ENCODE data around the gene DSCAM. TPM values are rescaled to one million over a fixed set of nuclear protein-coding genes. Genes with fewer than 3 reads are reported as not detected.

DSCAM gene
- total and polyA plus RNA-seq, 10 of the 15 experiments (the other 5 are each of a cell fraction or from before 2014, with no cell fraction given): not detected

- WGBS (ENCODE audit: insufficient coverage, insufficient replicate concordance, low lambda C conversion rate, missing lambda C conversion rate): 26% methylated on average over 9 of the region's 9 CpGs
- in situ Hi-C loops (cut with MboI): no loop called here
These were observed 575.8 kb downstream of the DSCAM start for GRCh38 chr21:40271164-40271563.

More at GRCh38 chr21:40271164-40271563, 575.8 kb downstream of the DSCAM start:
- TF ChIP-seq SMAD5 (IDR thresholded peaks at IDR 0.05; ENCODE audit: low read depth) (no peak), MTA3 (IDR thresholded peaks at IDR 0.05; ENCODE audit: borderline replicate concordance, low read length) (no peak), ZNF384 (IDR thresholded peaks at IDR 0.05; ENCODE audit: borderline replicate concordance, low read depth, low read length) (no peak), RFX5 (IDR thresholded peaks at IDR 0.05; ENCODE audit: low read depth, low read length) (no peak), NFIC (IDR thresholded peaks at IDR 0.05; ENCODE audit: low read depth, low read length) (no peak), HDAC6 (IDR thresholded peaks at IDR 0.05; ENCODE audit: unreplicated experiment) (no peak), MEF2A (IDR thresholded peaks at IDR 0.05; ENCODE audit: insufficient read depth, low read depth, low read length) (no peak), RUNX3 (IDR thresholded peaks at IDR 0.05; ENCODE audit: low read length) (no peak), POLR2AphosphoS5 (IDR thresholded peaks at IDR 0.05; ENCODE audit: low read length) (no peak), ZBTB33 (IDR thresholded peaks at IDR 0.05) (no peak), GABPA (IDR thresholded peaks at IDR 0.05; ENCODE audit: low read depth) (no peak), RAD21 (IDR thresholded peaks at IDR 0.05; ENCODE audit: insufficient read depth, low read depth, low read length) (no peak), JUNB (IDR thresholded peaks at IDR 0.05) (no peak)
- RAD21 ChIA-PET (ENCODE audit: unreplicated experiment): no interaction called here
- FAIRE-seq (no peak), ATAC-seq (no peak), DNase-seq (ENCODE audit: low read depth, low spot score) (no peak)
- H3K9ac ChIP-seq (ENCODE audit: control insufficient read depth, insufficient read depth, low read length): no peak overlapping the region
- H3K4me3 ChIP-seq: no peak overlapping the region
- CTCF ChIA-PET: no interaction called here
- SMC1A ChIA-PET (ENCODE audit: uncharacterized antibody, unreplicated experiment): no interaction called here
- H3K36me3 ChIP-seq (ENCODE audit: control insufficient read depth in 2 of 2, insufficient read depth in 2 of 2, low read length in 1 of 2): no peaks in the 10 kb centered on the region
- BruUV-seq (replicated peaks): no TSS peak
- H3K27me3 ChIP-seq (replicated peaks in 1 of 2; ENCODE audit: control insufficient read depth in 2 of 2, insufficient read depth in 2 of 2, low read length in 1 of 2): no peaks in the 10 kb centered on the region
- intact Hi-C loops (cut with micrococcal nuclease; ENCODE audit: unreplicated experiment): no loop called here
- H3K27ac ChIP-seq (ENCODE audit: control insufficient read depth, insufficient read depth): no peak overlapping the region
- H4K20me1 ChIP-seq (ENCODE audit: control insufficient read depth, insufficient read depth): no peaks in the 10 kb centered on the region
- H3K4me2 ChIP-seq (ENCODE audit: control insufficient read depth, insufficient read depth): no peak overlapping the region
- no peak overlapping the region for H2AFZ ChIP-seq (ENCODE audit: control insufficient read depth, low read depth, low read length)
- H3K79me2 ChIP-seq (ENCODE audit: control insufficient read depth, insufficient read depth, low read length): no peaks in the 10 kb centered on the region
- POLR2A ChIA-PET: no interaction called here
- H3K9me3 ChIP-seq (replicated peaks; ENCODE audit: control insufficient read depth, insufficient read depth, low read length): no peaks in the 10 kb centered on the region; the same call in 2 of the 3 replicates
- H3K4me1 ChIP-seq (ENCODE audit: control insufficient read depth, insufficient read depth, low read length): no peaks in the 10 kb centered on the region

Data from GM12878 (cell line).